GM12874 (cell line): ENCODE results near the gene SLC18A2.

Source experiments
- CTCF ChIP-seq: IDR thresholded peaks from 2 replicates; pipeline ENCODE4 v1.5.1; 2011; ENCODE audit warnings: low read depth, mild to moderate bottlenecking, control low read depth, low read length, moderate library complexity; ENCODE audit not compliant: insufficient read depth

Gene SLC18A2

GRCh38 chr10:117268258-117268657 lies 27.3 kb downstream of the SLC18A2 start:
- TF ChIP-seq CTCF: no peak

- no peak for TF ChIP-seq CTCF
These were observed 28.0 kb downstream of the SLC18A2 start for GRCh38 chr10:117268907-117269306.

- TF ChIP-seq CTCF: no peak
These were observed 30.5 kb downstream of the SLC18A2 start for GRCh38 chr10:117271427-117271826.

- TF ChIP-seq CTCF: no peak
These were observed 31.5 kb downstream of the SLC18A2 start for GRCh38 chr10:117272195-117273076.

- no peak for TF ChIP-seq CTCF
These were observed 33.1 kb downstream of the SLC18A2 start for GRCh38 chr10:117273980-117274379.

- no peak for TF ChIP-seq CTCF
These were observed 33.6 kb downstream of the SLC18A2 start for GRCh38 chr10:117274509-117274908.

GRCh38 chr10:117275121-117275520 lies 34.2 kb downstream of the SLC18A2 start:
- no peak for TF ChIP-seq CTCF
